GM19372 (cell line): Measurements from ENCODE around the gene CCL13.
"Not testable (repeated sequence)": the region's sequence is repeated elsewhere in the genome, so short reads cannot be mapped to it uniquely, and the experiment has no call there.

Source experiments
- ATAC-seq: cut with Tn5 transposase; IDR thresholded peaks from one replicate; pipeline ENCODE4 v1.9.1; 2021; ENCODE audit warnings: mild to moderate bottlenecking, low read depth, moderate library complexity; ENCODE audit not compliant: unreplicated experiment

The CCL13 gene

DNA sequence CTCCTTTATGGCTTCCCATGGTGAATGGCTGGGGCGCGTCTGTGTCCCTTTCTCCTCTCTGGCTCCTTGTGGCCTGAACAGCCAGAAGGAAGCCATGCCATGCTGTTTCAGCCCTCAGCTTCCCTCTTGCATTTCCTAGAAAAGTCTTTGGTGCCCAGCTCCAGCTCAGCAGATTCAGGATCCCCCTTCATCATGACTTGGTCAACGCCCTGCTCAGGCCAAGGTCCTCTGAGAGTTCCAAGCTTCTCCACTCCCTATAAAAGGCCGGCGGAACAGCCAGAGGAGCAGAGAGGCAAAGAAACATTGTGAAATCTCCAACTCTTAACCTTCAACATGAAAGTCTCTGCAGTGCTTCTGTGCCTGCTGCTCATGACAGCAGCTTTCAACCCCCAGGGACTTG lies at the start of gene CCL13:
TSS of gene CCL13 (plus strand) at position 287 of the 400 bp plus-strand sequence. CDS start at position 334, 47 bp downstream.
- no peak for ATAC-seq

DNA sequence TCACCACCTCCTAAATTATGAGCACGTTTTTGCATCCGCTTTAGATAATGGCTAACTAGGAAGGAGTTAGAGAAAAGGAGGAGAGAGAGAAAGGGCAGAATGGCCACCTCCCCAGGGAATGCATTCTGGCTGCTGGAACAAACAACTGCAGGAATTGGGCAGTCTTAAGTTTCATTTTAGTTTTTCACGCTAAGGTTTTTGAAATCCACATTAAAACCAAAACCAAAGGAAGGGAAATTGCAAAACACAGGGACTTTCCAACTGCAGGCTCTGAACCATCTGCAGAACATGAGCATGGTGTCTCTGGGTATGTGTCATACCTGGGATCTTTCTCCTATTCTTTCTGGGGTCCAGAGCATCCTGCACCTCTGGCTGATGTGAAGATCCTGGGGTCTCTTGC lies 49.2 kb upstream of the CCL13 start:
- no peak for ATAC-seq

DNA sequence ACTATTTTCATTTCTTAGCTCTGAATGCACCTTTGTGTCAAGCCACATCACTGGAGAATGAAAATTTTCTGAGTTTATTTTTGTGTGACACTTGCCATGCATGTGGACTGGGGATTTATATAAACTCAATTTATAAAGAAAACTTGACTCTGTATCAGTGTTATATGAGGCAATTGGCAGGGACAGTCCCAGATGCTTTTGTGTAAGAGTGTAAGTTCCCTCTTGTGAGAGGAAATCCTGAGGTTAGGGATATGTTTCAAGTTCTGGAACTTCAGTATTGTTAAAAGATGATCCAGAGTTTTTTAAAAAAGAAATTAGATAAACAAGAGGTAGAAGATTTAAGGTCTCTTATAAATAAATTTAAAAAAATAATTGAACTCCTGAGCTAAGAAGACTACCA lies 47.9 kb upstream of the CCL13 start:
- no peak for ATAC-seq

DNA sequence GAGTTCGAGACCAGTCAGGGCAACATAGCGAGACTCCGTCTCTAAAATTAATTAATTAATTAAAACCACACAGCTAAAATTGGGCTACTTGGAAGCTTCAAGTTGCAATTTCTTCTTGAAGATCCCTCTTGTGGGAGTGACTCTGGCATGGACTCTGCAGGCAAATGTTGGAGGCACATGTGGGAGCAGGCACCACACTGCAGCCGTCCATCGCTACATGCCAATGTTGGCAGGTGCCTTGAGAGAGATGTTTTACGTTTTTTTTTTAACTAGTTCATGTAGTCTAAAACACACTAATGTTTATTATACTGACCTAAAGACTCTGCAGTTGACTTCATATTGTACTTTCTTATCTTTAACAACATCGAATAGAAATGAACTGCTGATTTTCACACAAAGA lies 45.0 kb upstream of the CCL13 start:
- no peak for ATAC-seq

DNA sequence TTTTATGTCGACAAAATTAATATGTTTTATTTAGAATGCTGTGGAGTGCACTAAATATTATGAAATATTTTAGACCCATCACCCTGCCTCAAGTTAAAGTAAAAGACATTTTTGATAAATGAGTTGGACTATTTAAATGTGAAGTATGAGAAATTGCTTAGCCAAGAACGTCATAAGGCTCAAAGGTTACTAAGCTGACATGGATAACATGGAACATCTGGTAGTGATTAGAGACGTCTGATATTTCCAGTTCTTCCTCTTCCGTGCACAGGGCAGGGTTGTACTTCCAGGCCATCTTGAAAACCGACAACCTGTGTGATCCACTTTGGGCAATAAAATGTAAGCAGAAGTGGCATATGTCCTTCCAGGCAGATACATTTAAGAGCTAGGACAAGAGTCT lies 44.2 kb upstream of the CCL13 start:
- no peak for ATAC-seq

DNA sequence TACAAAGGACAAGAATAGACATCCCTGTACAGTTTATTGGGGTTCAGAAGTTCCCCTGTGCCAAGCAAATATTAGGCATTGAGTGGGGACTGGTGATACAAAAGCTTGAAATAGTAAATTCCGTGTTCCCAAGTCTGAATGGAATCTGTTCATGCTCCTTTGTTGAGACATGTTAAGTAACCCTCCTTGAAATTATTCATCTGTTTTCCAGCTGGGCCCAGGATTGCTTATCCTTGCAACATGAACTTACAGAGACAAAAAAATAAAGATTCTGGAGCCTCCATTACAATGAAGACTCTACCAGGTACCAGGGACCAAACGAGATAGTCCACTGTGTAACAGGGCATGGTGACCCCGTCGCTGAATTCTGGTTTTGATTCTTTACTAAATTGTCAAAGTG lies 43.1 kb upstream of the CCL13 start:
- no peak for ATAC-seq

DNA sequence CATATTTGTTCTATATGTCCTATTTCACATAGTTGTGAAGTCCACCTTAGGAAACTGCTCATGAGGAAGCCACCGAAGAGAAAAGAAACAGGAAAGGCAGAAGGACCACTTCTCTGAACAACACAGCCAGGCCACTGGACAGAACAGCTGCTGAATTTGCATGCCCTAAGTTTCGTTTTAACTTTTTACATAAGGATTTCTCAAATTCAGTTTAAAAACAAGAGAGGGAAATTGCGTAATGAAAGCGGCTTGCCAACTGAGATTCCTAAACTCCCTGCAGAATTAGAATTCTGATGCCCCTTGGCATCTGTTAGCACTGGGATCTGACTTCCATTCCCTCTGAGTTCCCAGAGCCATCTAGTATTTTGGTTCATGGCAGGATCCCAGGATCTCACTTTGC lies 42.0 kb upstream of the CCL13 start:
- no peak for ATAC-seq

DNA sequence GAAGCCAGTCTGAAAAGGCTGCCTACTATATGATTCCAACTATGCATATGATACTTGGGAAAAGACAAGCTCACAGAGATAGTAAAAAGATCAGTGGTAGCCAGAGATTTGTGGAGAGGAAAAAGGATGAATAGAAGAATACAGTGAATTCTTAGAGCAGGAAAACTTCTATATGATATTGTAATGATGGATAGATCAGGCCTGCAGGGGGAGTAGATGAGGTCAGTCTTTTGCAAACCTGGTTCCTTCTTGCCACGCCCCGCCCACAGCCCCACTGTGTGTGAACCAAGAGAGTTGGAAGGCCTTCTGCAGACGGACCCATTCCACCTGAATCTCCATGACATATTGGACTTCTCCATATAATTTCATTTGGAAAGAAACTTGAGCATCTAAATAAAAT lies 37.8 kb upstream of the CCL13 start:
- ATAC-seq = no peak

DNA sequence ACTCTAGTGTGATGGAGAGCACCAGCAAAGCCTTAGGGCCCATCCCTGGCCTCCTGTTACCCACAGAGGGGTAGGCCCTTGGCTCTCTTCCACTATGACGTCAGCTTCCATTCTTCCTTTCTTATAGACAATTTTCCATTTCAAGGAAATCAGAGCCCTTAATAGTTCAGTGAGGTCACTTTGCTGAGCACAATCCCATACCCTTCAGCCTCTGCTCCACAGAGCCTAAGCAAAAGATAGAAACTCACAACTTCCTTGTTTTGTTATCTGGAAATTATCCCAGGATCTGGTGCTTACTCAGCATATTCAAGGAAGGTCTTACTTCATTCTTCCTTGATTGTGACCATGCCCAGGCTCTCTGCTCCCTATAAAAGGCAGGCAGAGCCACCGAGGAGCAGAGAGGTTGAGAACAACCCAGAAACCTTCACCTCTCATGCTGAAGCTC lies 37.2 kb upstream of the CCL13 start, which contains the start of gene CCL8:
TSS of gene CCL8 (plus strand) at position 397 of the 445 bp plus-strand sequence. CDS start 67 bp downstream, outside the sequence.
- ATAC-seq = no peak

DNA sequence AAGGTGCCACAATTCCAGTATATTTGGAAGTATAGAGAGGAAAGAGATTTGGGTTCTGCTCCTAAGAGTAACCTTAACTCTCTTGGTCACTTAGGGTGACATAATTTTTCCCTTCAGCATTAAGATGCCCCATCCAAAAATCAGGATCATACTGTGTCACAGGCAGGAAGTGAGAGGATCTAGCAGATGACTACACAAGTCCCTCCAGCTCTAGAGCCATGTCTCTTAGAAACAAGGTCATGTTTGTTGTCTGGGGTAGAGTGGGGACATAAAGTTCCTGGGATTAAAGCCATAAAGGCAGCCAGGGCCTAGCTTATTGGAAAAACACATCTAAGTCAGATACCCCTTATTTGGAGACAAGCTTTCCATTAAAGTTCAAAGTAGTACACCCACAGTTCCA lies 34.3 kb upstream of the CCL13 start:
- no peak for ATAC-seq

DNA sequence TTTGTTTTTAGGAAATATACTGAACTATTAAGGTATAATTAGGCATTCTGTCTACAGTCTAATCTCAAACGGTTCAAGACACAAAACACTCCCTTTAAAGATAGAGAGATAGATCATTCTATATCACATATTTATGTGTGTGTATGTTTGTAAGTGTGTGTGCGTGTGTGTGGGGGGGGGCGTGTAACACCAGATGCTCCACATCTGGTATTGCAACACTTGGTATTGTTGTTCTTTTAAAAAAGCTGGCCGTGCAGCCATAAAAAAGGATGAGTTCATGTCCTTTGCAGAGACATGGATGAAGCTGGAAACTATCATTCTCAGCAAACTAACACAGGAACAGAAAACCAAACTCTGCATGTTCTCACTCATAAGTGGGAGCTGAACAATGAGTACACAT lies 28.7 kb upstream of the CCL13 start:
- ATAC-seq = not testable (repeated sequence)

DNA sequence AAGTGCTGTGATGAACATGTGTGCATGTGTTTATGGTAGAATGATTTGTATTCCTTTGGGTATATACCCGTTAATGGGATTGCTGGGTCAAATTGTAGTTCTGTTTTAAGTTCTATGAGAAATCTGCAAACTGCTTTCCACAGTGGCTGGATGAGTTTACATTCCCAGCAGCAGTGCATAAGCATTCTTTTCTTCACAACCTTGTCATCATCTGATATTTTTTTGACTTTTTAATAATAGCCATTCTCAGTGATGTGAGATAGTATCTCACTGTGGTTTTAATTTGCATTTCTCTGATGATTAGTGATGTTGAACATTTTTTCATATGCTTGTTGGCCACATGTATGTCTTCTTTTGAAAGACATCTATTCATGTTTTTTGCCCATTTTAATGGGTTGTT lies 18.6 kb upstream of the CCL13 start:
- no peak for ATAC-seq

DNA sequence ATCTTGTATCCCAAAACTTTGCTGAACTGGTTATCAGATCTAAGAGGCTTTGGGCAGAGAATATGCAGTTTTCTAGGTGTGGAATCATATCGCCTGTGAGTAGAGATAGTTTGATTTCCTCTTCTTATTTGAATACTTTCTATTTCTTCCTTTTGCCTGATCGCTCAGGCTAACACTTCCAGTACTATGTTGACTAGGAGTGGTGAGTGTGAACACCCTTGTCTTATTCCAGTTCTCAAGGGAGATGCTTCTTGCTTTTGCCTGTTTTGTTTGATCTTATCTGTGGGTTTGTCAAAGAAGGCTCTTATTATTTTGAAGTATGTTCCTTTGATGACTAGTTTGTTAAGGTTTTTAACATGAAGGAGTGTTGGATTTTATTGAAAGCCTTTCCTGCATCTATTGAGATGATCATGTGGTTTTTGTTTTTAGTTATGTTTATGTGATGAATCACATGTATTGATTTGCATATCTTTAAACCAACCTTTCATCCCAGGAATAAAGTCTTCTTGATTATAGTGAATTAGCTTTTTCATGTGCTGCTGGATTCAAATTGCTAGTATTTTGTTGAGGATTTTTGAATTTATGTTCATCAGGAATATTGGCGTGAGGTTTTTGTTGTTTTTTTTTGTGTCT lies 17.0 kb upstream of the CCL13 start:
- ATAC-seq = no peak

DNA sequence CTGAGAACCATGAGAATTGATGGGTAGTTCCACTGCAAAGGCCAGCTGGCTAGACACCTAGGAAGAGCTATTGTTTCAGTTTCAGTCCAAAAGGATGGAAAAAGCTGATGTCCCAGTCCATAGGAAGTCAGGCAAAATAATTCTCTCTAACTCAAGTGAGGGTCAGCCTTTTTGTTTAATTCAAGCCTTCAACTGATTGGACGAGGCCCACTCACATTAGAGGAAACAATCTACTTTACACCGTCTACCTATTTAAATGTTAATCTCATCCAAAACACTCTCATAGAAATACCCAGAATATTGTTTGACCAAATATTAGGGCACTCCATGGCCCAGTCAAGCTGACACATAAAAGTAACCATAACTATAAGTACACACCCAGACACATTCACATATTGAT lies 14.4 kb upstream of the CCL13 start:
- no peak for ATAC-seq

DNA sequence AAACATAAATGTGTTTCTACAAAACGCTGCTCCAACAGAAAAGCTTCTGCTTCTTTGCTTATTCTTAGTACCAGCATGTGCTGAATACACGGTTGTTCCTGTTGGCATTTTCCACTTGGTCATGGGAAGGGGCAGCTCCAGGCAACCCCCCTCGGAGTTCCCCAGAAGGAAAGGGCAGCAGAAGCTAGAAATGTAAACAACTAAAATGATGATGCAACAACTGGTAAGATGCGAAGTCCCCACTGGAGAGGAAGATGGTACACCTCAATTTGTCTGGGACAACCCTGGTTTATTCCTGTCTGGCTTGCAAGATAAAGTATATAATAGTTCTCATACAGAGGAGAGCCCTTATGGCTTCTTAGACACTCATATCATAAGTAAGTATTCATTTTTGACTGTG lies 9.2 kb upstream of the CCL13 start:
- ATAC-seq = no peak

DNA sequence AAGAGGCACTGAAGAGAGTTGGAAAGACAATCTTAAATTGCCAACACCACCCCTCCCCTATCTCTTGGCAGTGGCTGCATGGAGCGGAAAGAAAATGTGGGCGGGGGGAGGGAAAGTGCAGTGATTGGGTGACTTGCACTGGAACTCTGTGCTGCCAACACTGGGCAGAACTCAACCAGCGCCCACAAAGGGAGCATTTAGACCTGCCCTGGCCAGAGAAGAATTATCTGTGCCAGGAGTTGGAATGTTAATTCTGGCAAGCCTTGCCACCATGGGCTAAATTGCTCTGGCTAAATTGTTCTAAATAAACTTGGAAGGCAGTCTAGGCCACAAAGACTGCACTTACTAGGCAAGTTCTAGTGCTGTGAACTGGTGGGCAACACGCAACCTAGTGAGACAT lies 6.5 kb upstream of the CCL13 start:
- ATAC-seq = no peak

DNA sequence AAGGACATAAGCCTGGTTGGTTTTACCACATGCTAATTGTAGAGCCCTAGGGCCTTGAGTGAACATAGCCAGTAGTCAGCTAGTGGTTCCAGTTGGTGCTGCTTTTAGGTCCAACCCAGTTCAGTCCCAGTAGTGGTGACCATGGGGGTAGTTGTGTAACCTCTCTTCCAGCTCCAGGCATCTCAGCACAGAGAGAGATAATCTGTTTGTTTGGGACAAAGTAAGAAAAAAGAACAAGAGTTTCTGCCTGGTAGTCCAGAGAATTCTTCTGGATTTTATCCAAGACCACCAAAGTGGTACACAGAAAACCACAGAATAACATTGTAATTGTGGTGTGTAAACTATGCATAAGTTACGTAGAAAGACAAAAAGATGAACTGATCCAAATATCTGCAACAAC lies 5.2 kb upstream of the CCL13 start:
- ATAC-seq = no peak

DNA sequence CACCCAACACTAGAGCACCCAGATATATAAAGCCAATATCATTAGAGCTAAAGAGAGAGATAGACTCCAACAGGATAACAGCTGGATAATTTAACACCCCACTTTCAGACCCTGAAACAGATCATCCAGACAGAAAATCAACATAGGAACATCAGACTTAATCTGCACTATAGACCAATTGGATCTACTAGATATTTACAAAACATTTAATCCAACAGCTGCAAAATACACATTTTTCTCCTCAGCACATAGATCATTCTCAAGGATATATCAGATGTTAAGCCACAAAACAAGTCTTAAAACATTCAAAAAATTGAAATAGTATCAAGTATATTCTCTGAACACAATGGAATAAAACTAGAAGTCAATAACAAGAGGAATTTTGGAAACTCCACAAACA lies 4.1 kb upstream of the CCL13 start:
- no peak for ATAC-seq

DNA sequence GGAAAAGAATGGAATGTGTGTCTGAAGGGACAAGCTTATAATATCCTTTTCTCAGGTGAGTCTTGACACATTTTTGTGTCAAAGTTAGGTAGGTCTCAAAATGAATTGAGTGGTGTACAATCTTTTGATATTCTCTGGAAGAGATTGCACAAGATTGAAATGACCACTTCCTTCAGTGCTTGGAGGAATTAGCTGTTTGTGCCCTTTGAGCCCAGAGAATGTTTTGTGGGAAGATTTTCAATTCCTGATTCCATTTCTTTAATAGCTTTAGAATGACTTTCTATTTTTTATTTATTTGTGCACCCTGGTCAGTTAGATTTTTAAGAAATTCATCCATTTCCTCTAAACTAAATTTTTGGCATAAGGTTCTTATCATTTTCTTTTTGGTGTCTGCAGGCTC lies 1.6 kb upstream of the CCL13 start:
- no peak for ATAC-seq

DNA sequence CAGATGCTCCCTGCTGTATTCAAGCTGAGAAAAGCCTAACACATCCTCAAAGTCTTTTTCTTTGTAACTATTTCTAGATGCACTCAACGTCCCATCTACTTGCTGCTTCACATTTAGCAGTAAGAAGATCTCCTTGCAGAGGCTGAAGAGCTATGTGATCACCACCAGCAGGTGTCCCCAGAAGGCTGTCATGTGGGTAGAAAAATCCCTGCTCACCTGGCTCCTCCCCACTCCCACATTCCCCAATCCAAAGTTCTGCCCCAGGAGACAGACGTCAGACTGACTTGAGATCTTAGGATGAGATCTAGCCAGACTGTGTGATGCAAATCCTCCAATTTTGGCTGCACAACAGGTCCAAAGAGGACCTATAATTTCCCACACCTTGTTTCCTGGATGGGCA lies 1.1 kb downstream of the CCL13 start:
- ATAC-seq = no peak

DNA sequence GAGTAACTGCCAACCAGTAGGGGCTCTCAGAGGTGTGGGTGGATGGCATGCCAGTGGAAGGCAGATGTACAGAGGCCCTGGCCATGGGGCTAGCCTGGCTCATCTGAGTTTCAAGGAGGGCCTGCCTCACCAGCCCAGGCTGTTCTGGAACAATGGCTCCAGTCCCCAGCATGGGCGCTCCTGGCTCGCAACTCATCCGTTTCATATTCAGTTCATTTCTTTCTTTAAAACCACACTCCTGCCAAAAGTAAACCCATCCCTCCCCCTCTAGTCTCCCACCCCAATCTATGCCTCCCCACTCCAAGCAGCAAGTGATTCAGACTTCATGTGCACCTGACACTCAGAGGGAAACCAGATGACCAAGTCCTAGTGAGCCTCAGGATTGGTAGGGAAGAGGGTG lies 2.4 kb downstream of the CCL13 start:
- no peak for ATAC-seq

DNA sequence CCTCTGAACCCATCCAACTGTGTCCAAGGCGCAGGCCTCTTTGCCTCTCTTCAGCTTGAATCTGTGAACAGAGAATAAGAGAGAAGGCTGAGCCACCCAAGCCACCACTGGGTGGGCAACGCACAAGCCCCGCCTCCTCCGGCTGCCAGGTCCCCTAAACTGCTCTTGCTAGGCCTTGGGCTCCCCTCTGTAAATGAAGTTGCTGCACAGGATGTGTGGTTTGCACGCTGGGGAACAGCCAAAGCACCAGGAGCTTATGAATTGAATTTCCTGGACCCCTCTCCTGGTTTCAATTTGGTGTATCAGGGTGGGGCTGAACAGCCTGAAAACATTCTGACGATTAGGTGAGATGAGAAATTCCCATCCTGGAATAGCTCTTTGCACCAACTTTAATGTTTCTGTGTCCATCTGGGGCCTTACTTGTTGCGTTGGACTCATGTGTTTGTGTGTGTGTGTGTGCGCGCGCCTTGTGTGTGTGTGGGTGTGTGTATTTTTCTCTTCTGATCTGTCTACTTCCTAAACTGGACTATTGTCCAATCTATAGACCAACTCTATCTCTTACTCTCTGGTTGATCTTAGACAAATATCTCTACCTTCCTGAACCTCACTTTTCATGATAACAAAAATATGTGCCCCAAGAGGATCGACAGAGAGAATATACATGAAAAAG lies 4.5 kb downstream of the CCL13 start:
- no peak for ATAC-seq
